Measurements from ENCODE around the gene CDYL. TPM values are rescaled to one million over a fixed set of nuclear protein-coding genes. Genes with fewer than 3 reads are reported as not detected.

CDYL gene
- polyA plus RNA-seq, 4 donors = 6.2 to 15.4 (median 7.4) TPM

DNA sequence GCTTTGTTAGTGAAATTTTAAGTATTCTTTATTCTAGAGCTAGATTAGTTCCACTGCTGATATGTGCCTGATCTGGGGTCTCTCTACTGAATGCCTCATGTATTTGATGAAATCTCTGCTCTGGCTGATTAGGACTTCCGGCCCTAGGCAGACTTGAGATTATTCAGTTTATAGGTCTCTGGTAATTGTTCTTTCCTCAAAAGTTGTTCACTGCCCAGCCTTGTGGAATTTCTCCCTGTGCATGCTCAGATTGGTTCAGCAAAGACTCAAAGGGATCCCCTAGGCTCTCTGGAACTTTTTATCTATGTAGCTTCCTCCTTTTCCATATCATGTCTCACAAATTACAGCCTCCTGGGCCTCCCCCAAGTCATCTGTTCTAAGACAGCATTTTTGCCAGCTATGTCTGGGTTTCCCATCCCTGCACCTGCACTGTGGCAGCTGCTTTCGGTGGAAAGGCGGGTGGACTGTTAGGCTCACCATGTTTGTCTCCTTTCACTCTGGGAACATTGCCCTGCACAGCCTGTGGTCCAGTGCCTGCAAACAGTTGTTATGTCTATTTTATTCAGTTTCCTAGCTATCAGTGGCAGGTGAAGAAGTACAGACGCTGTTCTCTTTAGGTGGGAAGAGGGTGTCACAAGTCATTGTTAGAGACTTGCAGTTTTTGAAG lies 154.0 kb downstream of the CDYL start:
- H3K9me3 ChIP-seq (ENCODE audit: control insufficient read depth in 2 of 2, insufficient read depth in 1 of 2, low read depth in 1 of 2, low read length in 1 of 2) = no peaks in the 10 kb centered on the region
- FAIRE-seq = no peak
- peaks cover 4 to 15% (median 12%) of the 10 kb centered on the region in 3 donors for H3K4me1 ChIP-seq (ENCODE audit: control insufficient read depth in 3 of 3, insufficient read depth in 2 of 3, low read depth in 1 of 3, low read length in 2 of 3)
- H3K27me3 ChIP-seq (ENCODE audit: control insufficient read depth in 3 of 3, insufficient read depth in 3 of 3, low read length in 3 of 3) = no peaks in the 10 kb centered on the region
- no peaks in the 10 kb centered on the region for H3K36me3 ChIP-seq (ENCODE audit: control insufficient read depth in 3 of 3, insufficient read depth in 2 of 3, low read depth in 1 of 3, low read length in 3 of 3)
- H3K27ac ChIP-seq (ENCODE audit: low read depth in 1 of 3, low read length in 2 of 3) = no peak overlapping the region
- no peak overlapping the region for H3K4me3 ChIP-seq (ENCODE audit: low read depth in 1 of 3, low read length in 3 of 3)
- no peak for DNase-seq
- WGBS, 3 donors = 86 to 94% (median 87%) methylated on average over 4 of the region's 4 CpGs

DNA sequence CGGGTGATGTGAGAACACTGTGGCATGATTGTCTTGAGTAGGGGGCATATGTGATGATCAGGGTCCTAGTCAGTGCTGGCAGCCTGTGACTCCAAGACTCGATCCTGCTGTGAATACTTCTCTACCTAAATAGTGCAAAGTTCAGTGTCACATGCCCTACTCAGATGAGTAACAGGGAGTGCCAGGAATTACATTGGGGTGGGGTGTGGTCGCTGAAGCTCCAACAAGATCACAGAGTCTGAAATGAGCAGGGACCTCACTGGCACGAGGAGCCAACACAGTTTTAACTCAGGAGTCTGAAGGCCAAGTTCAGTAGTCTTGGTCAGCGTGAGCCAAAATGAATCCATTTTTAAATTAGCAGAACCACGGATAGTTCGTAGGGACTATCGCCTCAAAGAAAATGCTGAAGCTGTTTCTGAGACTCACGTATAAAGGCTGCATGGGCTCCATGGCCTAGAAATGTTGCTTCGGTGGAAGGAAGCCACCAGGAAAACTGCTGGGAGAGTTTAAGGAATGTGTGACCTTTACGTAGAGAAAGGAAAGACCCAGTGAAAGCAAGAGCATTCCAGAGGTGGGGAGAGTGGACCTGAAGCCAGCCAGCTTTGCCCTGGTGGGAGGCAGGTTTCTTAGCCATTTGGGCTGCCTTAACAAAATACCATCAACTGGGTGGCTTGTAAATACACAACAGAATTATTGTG lies 155.5 kb downstream of the CDYL start:
- H3K27me3 ChIP-seq (ENCODE audit: control insufficient read depth in 3 of 3, insufficient read depth in 3 of 3, low read length in 3 of 3) = no peaks in the 10 kb centered on the region
- FAIRE-seq = no peak
- DNase-seq = peak; percentile 78 to 94
- peaks cover 0 to 6% (median 0%) of the 10 kb centered on the region in 3 donors for H3K36me3 ChIP-seq (ENCODE audit: control insufficient read depth in 3 of 3, insufficient read depth in 2 of 3, low read depth in 1 of 3, low read length in 3 of 3)
- H3K4me3 ChIP-seq (ENCODE audit: low read depth in 1 of 3, low read length in 3 of 3) = no peak overlapping the region
- H3K4me1 ChIP-seq (ENCODE audit: control insufficient read depth in 3 of 3, insufficient read depth in 2 of 3, low read depth in 1 of 3, low read length in 2 of 3) = peaks cover 4 to 15% (median 12%) of the 10 kb centered on the region in 3 donors
- peak overlapping the region; percentile 45 to 56 (median 47) for H3K27ac ChIP-seq (ENCODE audit: low read depth in 1 of 3, low read length in 2 of 3)
- no peaks in the 10 kb centered on the region for H3K9me3 ChIP-seq (ENCODE audit: control insufficient read depth in 2 of 2, insufficient read depth in 1 of 2, low read depth in 1 of 2, low read length in 1 of 2)
- 63 to 84% (median 68%) methylated on average over 11 of the region's 11 CpGs for WGBS, 3 donors

DNA sequence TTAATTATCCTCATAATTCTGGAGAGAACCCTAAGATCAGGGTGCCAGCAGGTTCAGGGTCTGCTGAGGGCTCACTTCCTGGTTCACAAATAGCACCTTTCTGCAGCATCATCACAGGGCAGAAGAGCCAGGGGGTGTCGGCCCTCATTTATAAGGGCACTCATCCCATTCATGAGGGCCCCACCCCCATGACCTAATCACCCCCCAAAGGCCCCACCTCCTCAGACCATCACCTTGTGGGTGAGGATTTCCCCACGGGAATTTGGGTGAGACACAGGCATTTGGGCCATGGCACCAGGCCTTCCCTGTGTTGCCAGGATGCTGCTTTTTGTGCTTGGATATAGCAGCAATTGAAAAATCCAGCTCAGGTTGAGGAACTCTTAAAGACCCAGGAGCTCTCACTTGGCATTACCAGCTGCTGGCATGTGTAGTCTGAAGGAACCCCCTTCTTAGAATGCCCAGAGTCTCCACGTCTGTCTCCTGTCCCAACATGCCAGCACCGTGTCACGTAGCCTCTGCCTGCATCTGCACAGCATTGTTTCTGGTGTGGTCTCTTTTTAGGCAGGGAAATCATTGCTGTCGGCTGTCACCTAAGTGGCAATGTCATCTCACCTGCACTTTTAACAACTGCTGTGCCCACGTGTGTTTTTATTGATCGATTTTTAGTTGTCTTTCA lies 156.2 kb downstream of the CDYL start:
- Histone ChIP-seq H3K27me3 (ENCODE audit: control insufficient read depth in 3 of 3, insufficient read depth in 3 of 3, low read length in 3 of 3) (no peaks in the 10 kb centered on the region), H3K4me3 (ENCODE audit: low read depth in 1 of 3, low read length in 3 of 3) (no peak overlapping the region), H3K9me3 (ENCODE audit: control insufficient read depth in 2 of 2, insufficient read depth in 1 of 2, low read depth in 1 of 2, low read length in 1 of 2) (no peaks in the 10 kb centered on the region), H3K27ac (ENCODE audit: low read depth in 1 of 3, low read length in 2 of 3) (peak overlapping the region; percentile 45 to 56 (median 47)), H3K36me3 (ENCODE audit: control insufficient read depth in 3 of 3, insufficient read depth in 2 of 3, low read depth in 1 of 3, low read length in 3 of 3) (peaks cover 0 to 6% (median 0%) of the 10 kb centered on the region in 3 donors), H3K4me1 (ENCODE audit: control insufficient read depth in 3 of 3, insufficient read depth in 2 of 3, low read depth in 1 of 3, low read length in 2 of 3) (peaks cover 4 to 15% (median 12%) of the 10 kb centered on the region in 3 donors)
- WGBS, 3 donors = 78 to 90% (median 89%) methylated on average over 8 of the region's 8 CpGs
- peak in 1 of 2 donors; percentile 24 for DNase-seq
- FAIRE-seq = no peak

DNA sequence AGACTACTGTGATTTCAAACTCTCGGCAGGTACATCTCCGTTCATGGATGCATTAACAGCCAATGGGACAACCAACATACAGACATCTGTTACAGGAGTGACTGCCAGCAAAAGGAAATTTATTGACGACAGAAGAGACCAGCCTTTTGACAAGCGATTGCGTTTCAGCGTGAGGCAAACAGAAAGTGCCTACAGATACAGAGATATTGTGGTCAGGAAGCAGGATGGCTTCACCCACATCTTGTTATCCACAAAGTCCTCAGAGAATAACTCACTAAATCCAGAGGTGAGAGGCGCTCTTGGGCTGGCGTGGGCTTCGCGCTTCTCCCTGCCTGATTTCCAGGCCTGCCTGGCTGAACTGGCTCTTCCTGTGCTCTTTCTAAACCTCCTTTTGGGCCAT lies 159.3 kb downstream of the CDYL start:
- H3K4me1 ChIP-seq (ENCODE audit: control insufficient read depth in 3 of 3, insufficient read depth in 2 of 3, low read depth in 1 of 3, low read length in 2 of 3) = peaks cover 0 to 15% (median 12%) of the 10 kb centered on the region in 3 donors
- H3K27ac ChIP-seq (ENCODE audit: low read depth in 1 of 3, low read length in 2 of 3) = no peak overlapping the region
- no peak overlapping the region for H3K4me3 ChIP-seq (ENCODE audit: low read depth in 1 of 3, low read length in 3 of 3)
- peaks cover 0 to 12% (median 0%) of the 10 kb centered on the region in 3 donors for H3K36me3 ChIP-seq (ENCODE audit: control insufficient read depth in 3 of 3, insufficient read depth in 2 of 3, low read depth in 1 of 3, low read length in 3 of 3)
- FAIRE-seq = no peak
- no peaks in the 10 kb centered on the region for H3K27me3 ChIP-seq (ENCODE audit: control insufficient read depth in 3 of 3, insufficient read depth in 3 of 3, low read length in 3 of 3)
- 78 to 88% (median 83%) methylated on average over 10 of the region's 10 CpGs for WGBS, 3 donors
- no peak for DNase-seq
- no peaks in the 10 kb centered on the region for H3K9me3 ChIP-seq (ENCODE audit: control insufficient read depth in 2 of 2, insufficient read depth in 1 of 2, low read depth in 1 of 2, low read length in 1 of 2)

DNA sequence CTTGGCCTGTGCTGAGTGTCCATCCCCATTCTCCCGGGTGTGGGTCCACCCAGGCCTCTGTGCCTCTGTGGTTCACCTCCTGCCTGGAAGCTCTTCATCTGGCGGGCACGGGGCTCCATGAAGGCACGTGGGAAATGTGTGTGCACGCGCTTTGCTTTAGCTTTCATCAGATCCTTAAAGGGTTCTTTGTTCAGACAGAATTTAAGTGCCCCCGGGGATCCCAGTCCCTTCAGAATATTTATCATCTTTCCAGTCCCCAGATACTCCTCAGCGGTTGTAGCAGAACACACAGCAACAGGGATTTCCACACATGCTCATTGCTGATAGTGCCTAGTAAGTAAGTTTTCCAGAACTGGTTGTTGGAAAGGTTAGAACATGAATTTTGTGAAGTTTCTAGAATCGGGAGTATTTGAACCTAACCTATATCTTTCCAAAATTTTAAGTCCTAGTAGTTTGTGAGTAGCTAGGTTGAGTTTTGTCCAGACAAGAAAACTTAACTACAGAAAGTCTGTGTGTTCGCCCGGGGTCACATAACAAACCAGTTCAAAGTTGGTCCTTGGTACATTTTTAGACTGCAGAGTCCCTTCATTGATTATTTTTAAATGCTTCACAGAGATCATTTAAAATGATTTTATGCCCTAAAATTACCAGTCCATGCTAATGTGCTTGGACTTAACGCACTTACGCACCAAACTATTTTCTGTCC lies 159.9 kb downstream of the CDYL start:
- Histone ChIP-seq H3K36me3 (ENCODE audit: control insufficient read depth in 3 of 3, insufficient read depth in 2 of 3, low read depth in 1 of 3, low read length in 3 of 3) (peaks cover 0 to 13% (median 0%) of the 10 kb centered on the region in 3 donors), H3K4me1 (ENCODE audit: control insufficient read depth in 3 of 3, insufficient read depth in 2 of 3, low read depth in 1 of 3, low read length in 2 of 3) (peaks cover 0 to 12% (median 11%) of the 10 kb centered on the region in 3 donors), H3K4me3 (ENCODE audit: low read depth in 1 of 3, low read length in 3 of 3) (no peak overlapping the region), H3K27me3 (ENCODE audit: control insufficient read depth in 3 of 3, insufficient read depth in 3 of 3, low read length in 3 of 3) (no peaks in the 10 kb centered on the region), H3K27ac (ENCODE audit: low read depth in 1 of 3, low read length in 2 of 3) (no peak overlapping the region), H3K9me3 (ENCODE audit: control insufficient read depth in 2 of 2, insufficient read depth in 1 of 2, low read depth in 1 of 2, low read length in 1 of 2) (no peaks in the 10 kb centered on the region)
- DNase-seq (no peak), FAIRE-seq (no peak)
- 70 to 78% (median 74%) methylated on average over 13 of the region's 13 CpGs for WGBS, 3 donors

DNA sequence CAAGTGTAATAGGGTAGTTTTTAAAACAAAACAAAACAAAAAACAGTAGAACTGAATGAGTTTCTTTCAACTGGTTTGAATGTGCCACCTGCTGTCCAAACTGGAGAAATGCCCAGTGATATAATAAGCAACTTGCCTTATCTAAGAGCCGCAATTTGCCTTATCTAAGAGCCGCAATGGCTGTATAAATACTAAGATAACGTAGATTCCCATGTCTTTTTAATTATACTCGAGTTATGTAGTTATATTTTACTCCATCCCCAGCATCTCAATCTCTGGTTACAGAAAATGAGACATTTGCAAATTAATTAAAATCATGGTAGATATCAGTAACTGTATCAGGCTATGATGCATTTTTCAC lies 160.5 kb downstream of the CDYL start:
- no peak overlapping the region for H3K27ac ChIP-seq (ENCODE audit: low read depth in 1 of 3, low read length in 2 of 3)
- FAIRE-seq = no peak
- H3K4me3 ChIP-seq (ENCODE audit: low read depth in 1 of 3, low read length in 3 of 3) = no peak overlapping the region
- H3K9me3 ChIP-seq (ENCODE audit: control insufficient read depth in 2 of 2, insufficient read depth in 1 of 2, low read depth in 1 of 2, low read length in 1 of 2) = no peaks in the 10 kb centered on the region
- 14 to 34% (median 21%) methylated on average over 4 of the region's 4 CpGs for WGBS, 3 donors
- peaks cover 0 to 13% (median 0%) of the 10 kb centered on the region in 3 donors for H3K36me3 ChIP-seq (ENCODE audit: control insufficient read depth in 3 of 3, insufficient read depth in 2 of 3, low read depth in 1 of 3, low read length in 3 of 3)
- DNase-seq = peak; percentile 59 to 70
- H3K27me3 ChIP-seq (ENCODE audit: control insufficient read depth in 3 of 3, insufficient read depth in 3 of 3, low read length in 3 of 3) = no peaks in the 10 kb centered on the region
- peaks cover 0 to 10% (median 6%) of the 10 kb centered on the region in 3 donors for H3K4me1 ChIP-seq (ENCODE audit: control insufficient read depth in 3 of 3, insufficient read depth in 2 of 3, low read depth in 1 of 3, low read length in 2 of 3)

DNA sequence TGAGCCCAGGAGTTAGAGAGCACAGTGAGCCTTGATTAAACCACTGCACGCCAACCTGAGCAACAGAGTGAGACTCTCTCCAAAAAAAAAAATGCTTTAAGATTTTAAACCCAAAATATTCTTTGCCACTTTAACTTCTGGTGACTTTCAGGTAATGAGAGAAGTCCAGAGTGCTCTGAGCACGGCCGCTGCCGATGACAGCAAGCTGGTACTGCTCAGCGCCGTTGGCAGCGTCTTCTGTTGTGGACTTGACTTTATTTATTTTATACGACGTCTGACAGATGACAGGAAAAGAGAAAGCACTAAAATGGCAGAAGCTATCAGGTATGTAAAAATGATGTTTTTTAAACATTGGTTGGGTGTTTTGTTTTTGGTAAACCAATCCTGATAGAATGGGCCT lies 161.2 kb downstream of the CDYL start:
- FAIRE-seq (no peak), DNase-seq (no peak)
- Histone ChIP-seq H3K4me3 (ENCODE audit: low read depth in 1 of 3, low read length in 3 of 3) (no peak overlapping the region), H3K27ac (ENCODE audit: low read depth in 1 of 3, low read length in 2 of 3) (no peak overlapping the region), H3K9me3 (ENCODE audit: control insufficient read depth in 2 of 2, insufficient read depth in 1 of 2, low read depth in 1 of 2, low read length in 1 of 2) (no peaks in the 10 kb centered on the region), H3K27me3 (ENCODE audit: control insufficient read depth in 3 of 3, insufficient read depth in 3 of 3, low read length in 3 of 3) (no peaks in the 10 kb centered on the region), H3K36me3 (ENCODE audit: control insufficient read depth in 3 of 3, insufficient read depth in 2 of 3, low read depth in 1 of 3, low read length in 3 of 3) (peaks cover 0 to 13% (median 0%) of the 10 kb centered on the region in 3 donors), H3K4me1 (ENCODE audit: control insufficient read depth in 3 of 3, insufficient read depth in 2 of 3, low read depth in 1 of 3, low read length in 2 of 3) (peaks cover 0 to 3% (median 0%) of the 10 kb centered on the region in 3 donors)
- WGBS, 3 donors = 89 to 95% (median 94%) methylated on average over 9 of the region's 9 CpGs

DNA sequence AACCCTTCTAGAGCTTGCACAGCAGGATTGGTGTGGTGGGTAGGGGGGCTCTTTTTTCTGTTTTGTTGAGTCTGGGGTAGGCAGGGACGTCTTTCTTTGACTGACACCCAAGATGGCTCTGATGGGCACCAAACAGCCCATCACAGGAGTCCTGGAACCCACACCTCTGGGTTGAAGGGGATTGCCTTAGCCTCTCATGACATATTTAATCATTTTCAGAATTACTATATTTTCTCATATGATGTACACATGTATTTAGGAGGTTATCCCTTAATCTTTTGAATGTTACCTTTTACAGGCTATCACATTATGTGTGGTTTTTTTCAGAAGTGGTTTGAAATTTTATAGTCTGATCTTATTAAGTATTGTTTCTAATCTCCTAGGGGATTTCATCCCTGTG lies 163.0 kb downstream of the CDYL start:
- WGBS, 3 donors = 85 to 93% (median 85%) methylated on average over 1 of the region's 1 CpG
- no peaks in the 10 kb centered on the region for H3K9me3 ChIP-seq (ENCODE audit: control insufficient read depth in 2 of 2, insufficient read depth in 1 of 2, low read depth in 1 of 2, low read length in 1 of 2)
- no peak overlapping the region for H3K27ac ChIP-seq (ENCODE audit: low read depth in 1 of 3, low read length in 2 of 3)
- FAIRE-seq (no peak), DNase-seq (no peak)
- peaks cover 0 to 15% (median 2%) of the 10 kb centered on the region in 3 donors for H3K36me3 ChIP-seq (ENCODE audit: control insufficient read depth in 3 of 3, insufficient read depth in 2 of 3, low read depth in 1 of 3, low read length in 3 of 3)
- no peak overlapping the region for H3K4me3 ChIP-seq (ENCODE audit: low read depth in 1 of 3, low read length in 3 of 3)
- H3K4me1 ChIP-seq (ENCODE audit: control insufficient read depth in 3 of 3, insufficient read depth in 2 of 3, low read depth in 1 of 3, low read length in 2 of 3) = no peaks in the 10 kb centered on the region
- no peaks in the 10 kb centered on the region for H3K27me3 ChIP-seq (ENCODE audit: control insufficient read depth in 3 of 3, insufficient read depth in 3 of 3, low read length in 3 of 3)
